HG02571 (cell line): Measurements from ENCODE around the gene SYT1.

Experiments used
- ATAC-seq: cut with Tn5 transposase; IDR thresholded peaks from one replicate; pipeline ENCODE4 v1.9.1; 2021; ENCODE audit warnings: mild to moderate bottlenecking, moderate library complexity; ENCODE audit not compliant: unreplicated experiment

SYT1 gene

DNA sequence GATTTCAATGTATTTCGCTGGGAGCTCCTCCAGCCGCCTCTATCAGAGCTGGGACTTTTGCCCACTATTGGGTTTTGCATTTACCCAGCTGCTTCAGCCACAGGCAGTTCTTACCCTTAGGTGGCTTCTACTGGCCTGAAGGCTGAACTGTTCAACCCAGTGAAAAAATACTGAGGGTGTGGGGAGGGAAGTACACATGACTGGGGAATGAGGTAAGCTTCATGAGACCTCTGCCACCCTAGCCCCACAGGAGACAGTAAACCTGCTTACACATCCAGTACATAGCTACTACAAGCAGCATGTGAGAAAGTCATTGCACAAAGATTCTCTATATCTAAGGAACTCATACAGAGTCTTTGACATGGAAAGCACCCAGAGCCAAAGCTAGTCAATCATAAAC lies 411.1 kb downstream of the SYT1 start:
- no peak for ATAC-seq

DNA sequence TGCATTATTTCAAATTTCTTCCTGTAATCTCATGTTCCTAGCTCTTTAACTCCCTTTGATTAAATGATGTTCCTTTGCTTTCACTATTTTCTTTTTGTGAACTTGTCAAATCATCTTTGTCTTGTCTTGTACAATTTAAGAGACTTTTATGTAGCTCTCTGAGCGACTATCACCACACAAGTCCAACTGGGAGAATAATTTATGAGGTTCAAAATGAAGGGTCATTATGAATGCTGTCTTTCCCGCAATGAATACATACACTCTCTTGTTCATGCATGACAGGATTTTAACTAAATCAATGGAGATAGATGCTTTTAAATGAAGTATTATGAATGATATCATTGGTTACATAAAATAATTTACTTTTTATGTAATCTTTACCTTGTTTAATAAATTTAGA lies 418.8 kb downstream of the SYT1 start:
- no peak for ATAC-seq

DNA sequence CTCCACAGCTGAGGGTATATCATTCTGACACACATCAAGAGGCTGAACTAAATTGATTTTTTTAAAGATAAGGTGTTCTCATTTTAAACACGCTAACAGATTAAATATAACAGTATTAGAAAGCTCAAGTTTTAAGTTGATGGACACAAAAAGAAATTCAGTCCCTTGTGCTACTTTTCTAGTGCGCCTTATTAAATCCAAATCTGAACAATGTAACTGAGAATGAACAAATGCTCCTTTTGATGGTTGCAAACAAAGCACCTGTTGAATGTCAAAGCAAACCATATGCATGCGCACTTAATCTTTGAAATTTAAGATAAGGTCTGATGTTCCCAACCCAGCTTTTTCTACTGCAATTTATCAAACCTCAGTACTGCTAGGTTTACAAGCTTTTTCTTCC lies 424.3 kb downstream of the SYT1 start:
- ATAC-seq: no peak

DNA sequence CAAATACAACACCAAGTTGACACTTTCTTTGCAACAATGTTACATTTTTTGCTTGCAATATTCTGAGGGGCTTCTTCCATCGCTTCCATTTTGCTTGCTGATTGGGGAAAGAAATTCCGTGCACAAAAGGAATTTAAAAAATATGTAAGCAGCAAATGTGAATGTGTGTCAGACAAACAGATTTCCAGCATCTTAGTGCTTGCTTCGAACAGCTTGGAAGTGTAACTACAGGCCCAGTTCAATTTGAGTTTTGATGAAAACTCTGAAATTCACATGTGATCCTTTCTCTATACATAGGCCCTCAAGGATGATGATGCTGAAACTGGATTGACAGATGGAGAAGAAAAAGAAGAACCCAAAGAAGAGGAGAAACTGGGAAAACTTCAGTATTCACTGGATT lies 427.1 kb downstream of the SYT1 start:
- ATAC-seq: no peak

DNA sequence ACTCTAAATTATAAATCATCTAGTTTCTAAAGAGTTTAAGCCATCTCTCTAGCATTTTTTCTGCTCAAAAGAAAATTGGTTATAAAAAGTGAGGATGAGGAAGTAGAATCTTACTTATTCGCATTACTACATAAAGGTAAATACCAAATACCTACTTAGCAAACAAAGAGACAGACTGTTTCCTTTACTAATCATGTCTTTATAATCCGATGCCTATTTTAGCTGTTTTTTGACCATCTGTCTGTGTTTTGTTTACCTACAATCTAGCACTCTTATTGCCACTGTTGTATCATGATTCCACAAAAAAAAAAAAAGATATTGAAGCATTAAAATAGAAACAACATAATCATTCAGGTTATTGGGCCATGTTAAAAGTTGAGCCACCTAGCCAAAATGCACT lies 430.0 kb downstream of the SYT1 start:
- ATAC-seq: no peak

DNA sequence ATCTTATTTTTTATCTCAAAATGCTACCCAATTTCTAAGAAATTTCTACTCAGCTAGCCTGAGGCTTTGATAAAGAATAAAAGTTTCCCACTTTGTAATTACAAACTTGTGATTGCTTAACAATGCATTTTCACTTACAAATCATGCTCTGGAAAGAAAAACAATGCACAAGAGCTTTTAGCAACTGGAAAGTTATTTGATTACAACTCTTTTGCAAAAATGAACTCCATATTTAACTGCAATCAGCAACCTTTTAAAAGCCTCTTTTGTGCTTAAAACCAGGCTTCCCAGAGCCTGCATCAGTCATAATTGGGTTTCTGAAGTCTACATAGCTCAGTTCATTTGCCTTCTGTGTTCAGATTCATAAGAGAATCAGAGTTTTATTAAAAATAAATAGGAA lies 431.0 kb downstream of the SYT1 start:
- ATAC-seq: no peak

DNA sequence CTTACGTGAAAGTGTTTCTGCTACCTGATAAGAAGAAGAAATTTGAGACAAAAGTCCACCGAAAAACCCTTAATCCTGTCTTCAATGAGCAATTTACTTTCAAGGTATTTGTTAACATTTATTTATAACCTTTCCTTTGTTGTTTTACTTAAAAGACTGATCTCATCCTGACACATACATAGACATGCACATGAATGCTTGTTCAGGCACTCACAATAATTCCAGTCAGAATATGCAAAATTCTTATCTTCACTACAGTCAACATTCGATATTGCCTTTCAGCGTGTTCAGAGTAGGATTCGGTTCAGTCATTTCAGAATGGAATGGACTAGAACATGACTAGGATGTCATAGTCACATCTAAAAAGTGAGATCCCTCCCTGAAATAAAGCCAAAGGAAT lies 431.6 kb downstream of the SYT1 start:
- ATAC-seq: no peak

DNA sequence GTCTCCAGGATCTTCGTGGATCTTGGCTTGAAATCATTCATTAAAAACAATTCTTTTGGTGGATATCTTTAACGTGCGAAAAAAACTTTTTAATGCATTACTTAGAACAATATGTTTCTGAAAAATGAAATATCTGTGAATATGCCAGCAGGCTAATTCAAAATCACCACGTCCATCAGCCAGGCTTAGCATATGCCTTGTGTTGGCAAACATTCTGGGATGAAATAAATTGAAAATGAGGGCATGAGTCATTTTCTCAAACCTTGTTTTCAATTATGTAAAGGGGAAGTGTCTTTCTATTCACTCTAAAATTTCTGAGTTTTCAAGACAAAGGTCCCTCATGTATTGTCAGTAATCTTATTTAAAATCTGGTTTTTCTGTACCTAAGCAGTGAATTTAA lies 432.3 kb downstream of the SYT1 start:
- no peak for ATAC-seq

DNA sequence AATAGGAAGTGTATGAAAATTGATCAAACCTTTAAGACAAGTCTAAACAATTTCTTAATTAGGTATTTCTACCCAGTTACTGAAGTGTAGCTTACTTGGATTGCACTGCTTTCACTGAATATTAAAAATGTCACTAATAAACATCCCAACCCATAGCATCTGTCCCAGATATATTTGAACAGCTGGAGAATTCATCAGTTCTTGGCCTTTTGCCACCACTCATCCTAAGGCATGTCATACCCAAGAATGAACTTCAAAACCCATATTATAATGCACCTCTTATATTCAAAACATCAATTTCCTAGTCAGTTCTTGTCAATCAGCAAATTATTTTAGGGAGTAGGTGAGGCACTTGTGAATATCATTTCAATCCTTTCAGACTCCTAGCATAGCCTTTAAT lies 433.9 kb downstream of the SYT1 start:
- ATAC-seq: no peak

DNA sequence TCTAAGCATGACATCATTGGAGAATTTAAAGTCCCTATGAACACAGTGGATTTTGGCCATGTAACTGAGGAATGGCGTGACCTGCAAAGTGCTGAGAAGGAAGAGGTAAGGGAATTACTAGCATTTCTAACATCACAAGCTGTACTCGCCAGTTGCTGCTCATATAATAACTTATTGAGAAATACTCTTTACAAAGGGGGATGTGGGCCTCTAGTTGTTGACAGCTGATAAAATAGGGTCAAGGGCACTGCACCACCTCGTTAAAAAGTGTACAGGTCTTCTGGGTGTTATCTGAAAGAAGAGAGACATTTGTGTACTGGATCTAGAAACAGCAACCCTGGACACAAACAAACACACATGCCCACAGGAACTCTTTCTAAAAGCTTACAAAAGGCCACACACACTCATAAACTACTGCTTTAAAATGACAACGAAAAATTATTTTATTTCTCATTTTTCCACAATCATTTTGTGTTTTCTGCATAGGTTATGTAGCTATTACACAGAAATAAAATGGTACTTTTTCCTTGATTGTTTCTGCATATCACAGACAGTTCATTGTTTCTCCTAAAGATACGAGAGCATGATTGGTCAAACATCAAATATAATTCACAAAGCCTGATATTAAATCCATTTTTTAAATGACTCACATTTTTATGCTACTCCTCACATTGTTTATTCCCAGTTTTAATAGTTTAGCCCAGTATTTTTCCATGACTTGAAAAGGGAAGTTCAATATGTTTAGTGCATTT lies 435.0 kb downstream of the SYT1 start:
- no peak for ATAC-seq

DNA sequence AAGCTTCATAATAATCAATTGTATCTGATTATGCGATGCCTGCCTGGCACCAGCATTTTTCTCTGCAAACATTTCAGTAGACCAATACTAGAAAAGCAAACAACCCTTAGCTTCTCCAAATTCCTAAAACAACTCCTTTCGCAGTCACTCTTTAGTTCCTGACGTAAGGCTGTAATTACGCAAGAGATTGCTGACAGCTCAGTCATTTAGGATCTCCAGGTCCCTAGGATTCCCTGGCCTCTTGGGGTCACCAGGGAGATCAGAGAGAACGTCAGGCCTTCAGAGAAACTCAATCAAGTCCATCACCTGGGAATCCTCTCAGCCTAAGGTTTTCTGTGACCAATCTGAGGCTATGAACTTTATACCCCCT lies 435.6 kb downstream of the SYT1 start:
- no peak for ATAC-seq

DNA sequence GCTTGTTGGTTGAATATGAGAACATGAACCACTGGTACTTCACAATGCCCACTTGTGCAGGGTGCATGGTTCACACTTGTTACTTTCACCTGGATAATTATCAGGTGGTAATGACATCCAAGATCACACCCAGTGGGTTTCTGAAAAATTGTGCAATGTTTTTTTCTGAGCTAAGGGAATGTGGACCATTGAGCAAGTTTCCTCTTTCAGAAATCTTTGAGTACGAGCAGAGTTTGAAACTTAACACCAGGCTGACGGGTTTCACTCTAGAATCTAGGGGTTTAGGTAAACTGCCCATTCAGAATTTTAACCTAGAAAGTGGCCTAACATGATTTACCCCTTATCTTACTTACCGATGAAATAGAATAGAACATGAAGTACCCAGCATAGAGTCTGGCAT lies 436.6 kb downstream of the SYT1 start:
- no peak for ATAC-seq

DNA sequence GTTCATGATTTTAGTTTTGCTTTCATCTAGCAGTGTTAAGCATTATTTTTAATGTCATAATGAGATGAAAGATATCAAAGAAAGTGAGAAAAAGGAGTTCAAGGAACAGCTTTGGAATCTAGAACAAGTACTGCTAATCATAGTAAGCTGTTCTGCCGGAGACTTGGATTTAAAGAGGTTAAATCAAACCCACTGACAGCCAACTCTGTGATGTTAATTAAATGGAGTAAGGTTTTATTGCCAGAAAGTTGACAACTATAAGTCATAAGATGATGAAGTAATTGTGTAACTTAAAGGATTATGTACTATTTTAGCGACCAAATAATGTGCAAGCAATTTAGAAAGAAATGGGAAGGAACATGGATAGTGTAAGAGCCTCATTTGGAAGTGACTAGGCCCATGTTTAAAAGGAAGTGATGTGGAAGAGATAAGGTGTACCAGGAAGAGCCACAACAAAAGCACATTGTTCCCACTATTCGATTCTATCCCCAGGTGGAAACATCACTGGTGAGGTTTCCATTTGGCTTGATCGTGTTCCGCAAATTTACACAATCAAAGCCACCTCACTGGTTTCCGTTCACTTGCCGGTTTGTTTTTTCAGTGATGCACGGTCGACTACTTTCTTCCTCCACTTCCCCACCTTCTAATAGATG lies 437.7 kb downstream of the SYT1 start:
- no peak for ATAC-seq

DNA sequence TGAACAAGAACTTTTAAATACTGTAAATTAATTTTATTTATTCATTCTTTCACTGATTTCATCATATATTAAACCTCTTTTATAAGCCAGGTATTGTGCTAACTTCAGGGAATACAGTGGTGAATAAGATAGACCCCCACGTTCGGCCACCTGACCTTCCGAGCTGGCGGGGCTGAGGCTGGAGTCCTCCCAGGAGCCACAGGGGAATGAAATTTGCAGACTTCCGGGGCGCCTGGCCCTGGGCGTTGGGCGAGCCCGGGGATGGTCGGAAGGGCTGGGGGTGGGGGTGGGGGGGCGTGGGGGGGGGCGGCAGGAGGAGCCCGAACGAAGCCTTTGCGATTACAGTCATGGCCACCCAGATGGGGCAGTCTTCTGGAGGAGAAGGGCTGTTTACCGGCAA lies 442.8 kb downstream of the SYT1 start:
- no peak for ATAC-seq

DNA sequence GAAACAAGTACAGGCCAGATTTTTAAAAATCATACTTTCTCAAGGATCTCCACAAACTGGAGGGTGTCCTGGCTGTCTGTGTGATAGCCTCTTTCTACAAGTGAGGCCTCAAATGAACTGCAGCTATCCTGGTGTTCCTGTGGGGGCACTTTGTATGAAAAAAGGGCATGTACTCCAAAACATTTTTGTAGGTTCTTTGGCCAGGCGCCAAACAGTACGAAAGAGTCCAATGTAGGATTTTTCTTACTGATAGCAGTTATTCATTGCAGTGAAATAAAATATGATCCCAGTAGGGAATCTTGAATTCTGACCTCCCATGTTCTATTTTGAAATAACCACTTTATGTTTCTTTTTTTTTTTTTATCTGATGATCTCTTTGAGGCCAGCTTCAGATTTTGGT lies 444.5 kb downstream of the SYT1 start:
- ATAC-seq: no peak

DNA sequence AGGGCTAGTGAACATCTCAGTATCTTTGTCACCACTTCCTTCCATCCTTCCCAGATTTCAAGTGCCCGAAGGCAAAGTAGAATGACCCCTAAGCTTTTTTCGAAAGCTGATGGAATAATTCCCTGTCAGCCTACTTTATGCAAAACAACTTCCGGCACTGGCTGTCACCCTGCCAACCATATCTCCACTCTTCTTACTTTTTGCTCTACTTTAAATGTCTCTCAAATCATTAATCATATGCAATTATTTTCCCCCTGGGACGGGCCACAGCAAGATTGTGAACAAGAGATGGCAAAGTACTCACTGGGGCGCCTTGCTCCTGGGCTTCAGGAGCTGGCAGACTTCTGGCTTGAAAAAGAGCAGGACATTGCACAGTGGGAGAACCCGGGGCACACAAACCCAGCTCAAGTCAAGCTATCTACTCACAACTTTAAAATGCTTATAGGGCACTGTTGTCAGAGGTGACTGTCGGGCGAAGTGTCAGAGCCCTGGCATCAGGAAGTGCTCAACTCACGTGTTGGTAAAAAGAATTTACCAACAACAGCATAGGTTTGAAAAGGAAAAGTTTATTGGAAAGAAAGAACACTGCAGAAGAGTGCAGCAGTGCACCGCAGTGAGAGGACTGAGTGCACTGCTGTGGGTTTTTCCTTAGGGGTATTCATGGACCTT lies 452.7 kb downstream of the SYT1 start:
- no peak for ATAC-seq

DNA sequence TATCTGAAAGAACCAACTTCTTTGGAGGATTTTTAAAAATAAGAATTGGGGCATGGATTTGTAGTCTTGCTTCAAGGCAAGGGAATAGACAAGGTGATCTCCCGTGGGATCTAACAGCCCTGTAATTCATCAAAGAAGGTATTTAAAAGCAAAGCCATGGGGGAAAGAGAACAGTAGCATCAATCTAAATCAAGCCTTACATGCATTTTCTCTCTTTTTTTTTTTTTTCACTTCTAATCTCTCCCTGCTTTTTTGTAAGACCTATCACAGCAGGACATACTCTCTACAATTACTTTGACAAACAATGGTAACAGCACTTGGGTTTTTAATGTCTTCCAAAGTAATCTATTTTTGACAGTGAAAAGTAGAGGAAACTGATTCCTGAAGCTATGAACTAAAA lies 458.3 kb downstream of the SYT1 start:
- no peak for ATAC-seq

DNA sequence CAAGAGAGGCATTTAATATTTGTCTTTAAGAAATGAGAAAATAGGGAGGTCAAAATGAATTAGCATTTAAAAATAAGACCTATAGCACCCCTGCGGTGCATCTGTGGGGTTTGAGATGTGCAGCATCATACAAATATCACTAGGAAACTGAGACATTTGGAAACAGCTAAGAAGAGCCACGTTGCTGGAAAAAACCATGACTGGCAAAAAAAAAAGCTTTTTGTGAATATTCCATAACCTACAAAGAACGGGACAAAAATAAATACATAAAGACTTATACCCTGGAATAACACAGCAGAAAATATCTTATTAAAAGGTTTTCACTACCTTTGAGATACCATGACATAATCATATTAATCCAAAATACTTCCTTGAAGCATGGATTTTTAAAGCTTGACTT lies 460.0 kb downstream of the SYT1 start:
- ATAC-seq: no peak

DNA sequence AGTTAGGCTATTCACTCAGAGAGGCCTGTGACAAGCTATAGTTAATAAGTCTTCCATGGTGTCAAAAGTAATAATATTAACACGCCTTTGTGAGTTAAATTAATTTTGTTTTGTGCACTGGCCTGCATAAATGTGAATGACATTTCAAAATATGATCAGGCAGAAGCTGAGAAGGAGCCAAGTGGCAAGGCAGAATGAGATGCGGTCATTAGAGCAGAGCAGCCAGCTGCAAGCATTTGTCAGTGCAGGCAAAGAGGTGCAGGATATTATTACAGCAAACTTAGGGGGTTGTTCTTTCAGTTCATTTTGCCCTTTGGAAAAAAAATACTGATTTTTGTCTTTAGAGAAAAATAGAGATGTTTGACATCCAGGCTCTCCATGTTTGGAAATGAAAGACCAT lies 461.6 kb downstream of the SYT1 start:
- ATAC-seq: no peak

DNA sequence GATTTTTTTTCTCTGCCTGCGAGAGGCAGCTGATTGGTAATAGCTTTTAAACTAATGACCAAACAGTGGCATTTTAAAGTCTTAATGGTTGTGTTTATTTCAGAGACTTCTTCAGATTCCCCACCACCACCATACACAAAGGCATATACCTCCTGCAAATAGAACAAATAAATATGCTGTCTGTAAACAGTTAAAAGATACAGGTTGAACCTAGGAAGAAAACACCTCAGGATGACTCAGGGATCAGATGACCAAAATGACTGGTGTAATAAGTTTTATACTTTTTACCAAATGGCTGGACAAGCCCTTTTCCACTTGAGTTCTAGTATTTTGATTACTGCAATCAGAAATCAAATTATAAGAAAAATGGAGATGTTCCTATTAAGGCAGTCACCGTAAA lies 462.1 kb downstream of the SYT1 start:
- no peak for ATAC-seq

DNA sequence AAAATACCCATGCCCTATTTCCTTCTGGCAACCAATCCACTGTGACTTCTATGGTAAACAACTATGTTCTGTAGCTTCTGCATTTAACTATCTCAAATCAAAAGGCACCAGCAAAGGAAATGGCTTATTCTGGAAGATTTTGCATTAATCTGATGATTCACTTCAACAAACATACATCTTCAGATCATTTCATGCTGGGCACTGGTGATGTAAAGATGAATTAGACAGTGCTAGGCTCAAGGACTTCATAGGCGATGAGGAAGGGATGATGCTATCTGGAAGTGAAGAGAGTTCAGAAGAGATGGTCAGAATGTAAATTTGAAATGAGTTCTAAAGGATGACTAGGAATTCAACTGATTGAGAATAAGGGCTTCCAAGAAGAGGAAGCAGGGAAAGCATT lies 462.9 kb downstream of the SYT1 start:
- no peak for ATAC-seq

DNA sequence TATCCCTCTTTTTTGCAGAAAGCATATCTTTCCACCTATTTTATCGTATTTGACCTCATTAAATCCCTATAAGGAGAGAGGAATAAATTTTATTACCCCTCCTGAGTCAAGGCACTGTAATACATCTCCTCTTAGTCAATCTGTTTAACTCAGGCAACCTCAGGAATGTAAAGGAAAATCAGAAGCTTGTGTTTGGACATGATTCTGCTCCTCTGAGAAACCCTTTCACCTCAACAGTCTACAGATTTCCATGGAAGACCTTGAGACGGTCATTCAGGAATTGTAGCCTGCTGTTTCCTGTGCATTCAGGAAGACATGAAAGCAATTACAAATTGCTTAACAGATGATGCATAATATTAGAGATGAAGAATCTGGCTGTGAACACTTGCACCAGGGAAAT lies 465.4 kb downstream of the SYT1 start:
- no peak for ATAC-seq
